Esophagus squamous epithelium (tissue), 5 donors: ENCODE measurements around the gene LDAH. TPM values are rescaled to one million over a fixed set of nuclear protein-coding genes. Genes with fewer than 3 reads are reported as not detected.
A peak's percentile ranks its signal among the peaks of the same experiment; 100 is the strongest.

Experiments
- DNase-seq: peaks from one replicate; lab custom pipeline; 2025; lab: John Stamatoyannopoulos, UW
- H3K27ac ChIP-seq, 4 donors: fragments of 200-600 bp; sonication (generic); one replicate each; pipeline ENCODE4 v1.5.1; 2016 to 2019; ENCODE audit warnings: mild to moderate bottlenecking in 1 of 4
- H3K27me3 ChIP-seq, 4 donors: fragments of 200-600 bp; sonication (generic); 1 replicate in 3 of 4; 2 replicates in 1 of 4; pipeline versions ENCODE4 v1.5.1 to v1.6.0; 2017 to 2021; ENCODE audit warnings: antibody characterized with exemption in 1 of 4
- H3K36me3 ChIP-seq, 3 donors: fragments of 200-600 bp; sonication (generic); one replicate each; pipeline ENCODE4 v1.5.1; 2016 to 2019
- H3K4me1 ChIP-seq, 3 donors: fragments of 200-600 bp; sonication (generic); one replicate each; pipeline ENCODE4 v1.5.1; 2017 to 2019
- H3K4me3 ChIP-seq, 4 donors: fragments of 200-600 bp; sonication (generic); 1 replicate in 3 of 4; 2 replicates in 1 of 4; pipeline ENCODE4 v1.5.1; 2016 to 2019; ENCODE audit warnings: mild to moderate bottlenecking in 2 of 4, moderate library complexity in 1 of 4
- H3K9me3 ChIP-seq, 3 donors: fragments of 200-600 bp; sonication (generic); one replicate each; pipeline ENCODE4 v1.5.1; 2016 to 2019
- CTCF ChIP-seq, 6 experiments: fragments of 450-650 bp in 4 of 6; fragments of 200-600 bp in 2 of 6; sonication (generic) in 2 of 6; IDR thresholded peaks; one replicate each; pipeline ENCODE4 v1.5.1; 2016 to 2019; ENCODE audit warnings: antibody characterized with exemption in 6 of 6, mild to moderate bottlenecking in 4 of 6, moderate library complexity in 4 of 6
- POLR2A ChIP-seq, 4 donors: fragments of 450-650 bp; IDR thresholded peaks; one replicate each; pipeline ENCODE4 v1.6.1; 2017; ENCODE audit warnings: antibody characterized with exemption in 4 of 4, mild to moderate bottlenecking in 4 of 4, moderate library complexity in 3 of 4
- WGBS, 2 donors: methylation state at CpG; one replicate each; pipeline ENCODE4 v1.1.5; 2018; 5-methylcytosine and 5-hydroxymethylcytosine counted together
- intact Hi-C: fragments of 100-400 bp; cut with DNase I; formaldehyde crosslinking; loops from one replicate; pipeline ENCODE4 v1.15.0; 2022
- total RNA-seq, 4 donors: library from RNA; depleted of rRNA; stranded (reverse); fragments of >200 nt; gene quantifications; one replicate each; pipeline ENCODE4 v1.1.0, GENCODE V29; 2016
- donor health status: DM: yes; HTN: yes; CAD: no.

The LDAH gene
- total RNA-seq, 4 donors from 2014 or later, result 5.8 to 12.4 (median 8.5) TPM

- TF ChIP-seq POLR2A (IDR thresholded peaks at IDR 0.05) (no peak), CTCF (IDR thresholded peaks at IDR 0.05) (no peak)
- no peak for DNase-seq
- H3K9me3 ChIP-seq, result no peaks in the 10 kb centered on the region
- WGBS, 2 donors, result 32 to 35% methylated on average over 9 to 18 of the region's 18 CpGs
- H3K36me3 ChIP-seq, result no peaks in the 10 kb centered on the region
- intact Hi-C loops, result no loop called here
- H3K27ac ChIP-seq, result no peak overlapping the region
- peaks cover 24 to 82% (median 38%) of the 10 kb centered on the region in 4 donors for H3K27me3 ChIP-seq
- H3K4me1 ChIP-seq, result peaks cover 18 to 75% (median 19%) of the 10 kb centered on the region in 3 donors
- H3K4me3 ChIP-seq, result no peak overlapping the region
These were observed 150.5 kb downstream of the LDAH start for GRCh38 chr2:20672201-20672951.

- Histone ChIP-seq H3K4me1 (peaks cover 21 to 80% (median 22%) of the 10 kb centered on the region in 3 donors), H3K27ac (no peak overlapping the region), H3K9me3 (no peaks in the 10 kb centered on the region), H3K27me3 (peaks cover 25 to 88% (median 38%) of the 10 kb centered on the region in 4 donors), H3K4me3 (no peak overlapping the region), H3K36me3 (no peaks in the 10 kb centered on the region)
- TF ChIP-seq CTCF (IDR thresholded peaks at IDR 0.05) (no peak), POLR2A (IDR thresholded peaks at IDR 0.05) (no peak)
- DNase-seq, result no peak
- intact Hi-C loops, result no loop called here
- 6 to 17% methylated on average over 13 of the region's 13 CpGs for WGBS, 2 donors
These were observed 151.2 kb downstream of the LDAH start for GRCh38 chr2:20671736-20672080.

- Histone ChIP-seq H3K4me1 (peaks cover 26 to 81% (median 27%) of the 10 kb centered on the region in 3 donors), H3K36me3 (no peaks in the 10 kb centered on the region), H3K27me3 (peaks cover 30 to 93% (median 40%) of the 10 kb centered on the region in 4 donors), H3K27ac (no peak overlapping the region), H3K9me3 (no peaks in the 10 kb centered on the region), H3K4me3 (peak overlapping the region in 2 of 4 donors; percentile 11 to 51)
- intact Hi-C loops, result no loop called here
- no peak for DNase-seq
- TF ChIP-seq POLR2A (IDR thresholded peaks at IDR 0.05), result no peak
- no peak for TF ChIP-seq CTCF (IDR thresholded peaks at IDR 0.05)
- WGBS, 2 donors, result 4 to 15% methylated on average over 5 to 13 of the region's 60 CpGs
These were observed 151.7 kb downstream of the LDAH start for GRCh38 chr2:20671036-20671735.

GRCh38 chr2:20670315-20671035, 152.4 kb downstream of the LDAH start:
- Histone ChIP-seq H3K36me3 (no peaks in the 10 kb centered on the region), H3K4me1 (peaks cover 26 to 81% (median 33%) of the 10 kb centered on the region in 3 donors), H3K4me3 (peak overlapping the region in 2 of 4 donors; percentile 11 to 51), H3K27me3 (peaks cover 31 to 99% (median 45%) of the 10 kb centered on the region in 4 donors), H3K9me3 (no peaks in the 10 kb centered on the region), H3K27ac (no peak overlapping the region)
- intact Hi-C loops, result no loop called here
- WGBS, 2 donors, result 15% methylated on average over 10 of the region's 83 CpGs; no CpG with 5 or more reads in 1 of the 2 donors
- TF ChIP-seq POLR2A (IDR thresholded peaks at IDR 0.05), result no peak
- no peak for TF ChIP-seq CTCF (IDR thresholded peaks at IDR 0.05)
- DNase-seq, result no peak
